Neural progenitor cell (in vitro differentiated cells): ENCODE data around the gene GAS2L1. TPM values are rescaled to one million over a fixed set of nuclear protein-coding genes. Genes with fewer than 3 reads are reported as not detected.
"Not testable (repeated sequence)": the region's sequence is repeated elsewhere in the genome, so short reads cannot be mapped to it uniquely, and the experiment has no call there.

Experiments used
- DNase-seq: peaks from one replicate; pipeline ENCODE4 v3.0.0-alpha.2; 2016; ENCODE audit warnings: low spot score
- H2AFZ ChIP-seq: fragments of 200-600 bp; sonication (generic); replicated peaks from 2 replicates; pipeline ENCODE4 v1.6.1; 2016; ENCODE audit warnings: antibody characterized with exemption
- H3F3A ChIP-seq: fragments of 200-600 bp; sonication (generic); 2 replicates; pipeline ENCODE4 v1.6.1; 2016; ENCODE audit warnings: antibody characterized with exemption, low read depth
- H3K27ac ChIP-seq: fragments of 200-600 bp; sonication (generic); 2 replicates; pipeline ENCODE4 v1.5.1; 2016; ENCODE audit warnings: mild to moderate bottlenecking
- H3K27me3 ChIP-seq: fragments of 200-600 bp; sonication (generic); 2 replicates; pipeline ENCODE4 v1.6.1; 2016; ENCODE audit warnings: mild to moderate bottlenecking, moderate library complexity
- H3K36me3 ChIP-seq: fragments of 200-600 bp; sonication (generic); 2 replicates; pipeline ENCODE4 v1.5.1; 2016
- H3K4me1 ChIP-seq: fragments of 200-600 bp; sonication (generic); 2 replicates; pipeline ENCODE4 v1.6.1; 2016; ENCODE audit warnings: mixed run types
- H3K4me2 ChIP-seq: fragments of 200-600 bp; sonication (generic); 2 replicates; pipeline ENCODE4 v1.6.1; 2016
- H3K4me3 ChIP-seq: fragments of 200-600 bp; sonication (generic); 2 replicates; pipeline ENCODE4 v1.5.1; 2016
- H3K79me2 ChIP-seq: fragments of 200-600 bp; sonication (generic); 2 replicates; pipeline ENCODE4 v1.6.1; 2016; ENCODE audit warnings: low read depth
- H3K9ac ChIP-seq: fragments of 200-600 bp; sonication (generic); 2 replicates; pipeline ENCODE4 v1.6.1; 2016
- H3K9me3 ChIP-seq: fragments of 200-600 bp; sonication (generic); 2 replicates; pipeline ENCODE4 v1.5.1; 2016; ENCODE audit warnings: low read depth
- H4K20me1 ChIP-seq: fragments of 200-600 bp; sonication (generic); 2 replicates; pipeline ENCODE4 v1.6.1; 2016; ENCODE audit warnings: low read depth
- H3K27ac Mint-ChIP-seq: 3 replicates; pipeline ENCODE4 v1.8.0; 2021; ENCODE audit warnings: mixed read lengths
- H3K27me3 Mint-ChIP-seq: 2 replicates; pipeline ENCODE4 v1.8.0; 2022; ENCODE audit warnings: low read depth, mild to moderate bottlenecking, inconsistent platforms, moderate library complexity, mixed read lengths; ENCODE audit not compliant: insufficient read depth
- H3K36me3 Mint-ChIP-seq: 3 replicates; pipeline ENCODE4 v1.8.0; 2021; ENCODE audit warnings: mixed read lengths
- H3K4me1 Mint-ChIP-seq: 3 replicates; pipeline ENCODE4 v1.8.0; 2021; ENCODE audit warnings: mixed read lengths
- H3K4me3 Mint-ChIP-seq: 3 replicates; pipeline ENCODE4 v1.8.0; 2021; ENCODE audit warnings: mild to moderate bottlenecking, moderate library complexity, mixed read lengths
- H3K9me3 Mint-ChIP-seq: 3 replicates; pipeline ENCODE4 v1.8.0; 2020; ENCODE audit warnings: mixed read lengths
- EZH2 ChIP-seq: fragments of 200-600 bp; sonication (generic); IDR thresholded peaks from 2 replicates; pipeline ENCODE4 v1.6.1; 2017; ENCODE audit warnings: antibody characterized with exemption, mild to moderate bottlenecking, moderate library complexity
- EZH2phosphoT487 ChIP-seq: fragments of 200-600 bp; sonication (generic); IDR thresholded peaks from 2 replicates; pipeline ENCODE4 v1.6.1; 2017; ENCODE audit warnings: antibody characterized with exemption
- total RNA-seq: library from RNA; depleted of rRNA; stranded (reverse); fragments of >200 nt; gene quantifications from 2 replicates; pipeline ENCODE4 v1.2.3, GENCODE V29; 2015; ENCODE audit warnings: low replicate concordance
- TF ChIP-seq, protein P1 (sequence below): fragments of 200-600 bp; sonication (generic); IDR thresholded peaks from 2 replicates; pipeline ENCODE4 v1.5.1; 2017; ENCODE audit warnings: antibody characterized with exemption, mild to moderate bottlenecking

Gene GAS2L1
- total RNA-seq, 1 donor from 2014 or later: 0.95 TPM

GRCh38 chr22:29343313-29343805, 36.9 kb downstream of the GAS2L1 start:
- Histone ChIP-seq H4K20me1 (peaks cover 9% of the 10 kb centered on the region), H3K4me1 (peaks cover 6% of the 10 kb centered on the region), H3K27me3 (no peaks in the 10 kb centered on the region), H3K36me3 (no peaks in the 10 kb centered on the region), H3K9ac (no peak overlapping the region), H3F3A (no peaks in the 10 kb centered on the region), H3K4me2 (no peak overlapping the region), H3K4me3 (no peak overlapping the region), H3K27ac (no peak overlapping the region), H2AFZ (no peak overlapping the region), H3K79me2 (no peaks in the 10 kb centered on the region), H3K9me3 (no peaks in the 10 kb centered on the region)
- peak; percentile 18 for DNase-seq
- TF ChIP-seq EZH2 (no peak), EZH2phosphoT487 (no peak)
- TF ChIP-seq, protein P1, sequence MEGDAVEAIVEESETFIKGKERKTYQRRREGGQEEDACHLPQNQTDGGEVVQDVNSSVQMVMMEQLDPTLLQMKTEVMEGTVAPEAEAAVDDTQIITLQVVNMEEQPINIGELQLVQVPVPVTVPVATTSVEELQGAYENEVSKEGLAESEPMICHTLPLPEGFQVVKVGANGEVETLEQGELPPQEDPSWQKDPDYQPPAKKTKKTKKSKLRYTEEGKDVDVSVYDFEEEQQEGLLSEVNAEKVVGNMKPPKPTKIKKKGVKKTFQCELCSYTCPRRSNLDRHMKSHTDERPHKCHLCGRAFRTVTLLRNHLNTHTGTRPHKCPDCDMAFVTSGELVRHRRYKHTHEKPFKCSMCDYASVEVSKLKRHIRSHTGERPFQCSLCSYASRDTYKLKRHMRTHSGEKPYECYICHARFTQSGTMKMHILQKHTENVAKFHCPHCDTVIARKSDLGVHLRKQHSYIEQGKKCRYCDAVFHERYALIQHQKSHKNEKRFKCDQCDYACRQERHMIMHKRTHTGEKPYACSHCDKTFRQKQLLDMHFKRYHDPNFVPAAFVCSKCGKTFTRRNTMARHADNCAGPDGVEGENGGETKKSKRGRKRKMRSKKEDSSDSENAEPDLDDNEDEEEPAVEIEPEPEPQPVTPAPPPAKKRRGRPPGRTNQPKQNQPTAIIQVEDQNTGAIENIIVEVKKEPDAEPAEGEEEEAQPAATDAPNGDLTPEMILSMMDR: no peak
- peaks cover 7% of the 10 kb centered on the region for H3K27me3 Mint-ChIP-seq
- no peaks in the 10 kb centered on the region for H3K9me3 Mint-ChIP-seq
- no peak overlapping the region for H3K27ac Mint-ChIP-seq
- H3K36me3 Mint-ChIP-seq: peaks cover 22% of the 10 kb centered on the region
- H3K4me3 Mint-ChIP-seq: no peak overlapping the region
- H3K4me1 Mint-ChIP-seq: peaks cover 13% of the 10 kb centered on the region

GRCh38 chr22:29344137-29344536, 37.7 kb downstream of the GAS2L1 start:
- Histone ChIP-seq H3K4me3 (no peak overlapping the region), H4K20me1 (peaks cover 9% of the 10 kb centered on the region), H2AFZ (no peak overlapping the region), H3K27me3 (no peaks in the 10 kb centered on the region), H3K27ac (no peak overlapping the region), H3K9me3 (no peaks in the 10 kb centered on the region), H3K79me2 (no peaks in the 10 kb centered on the region), H3K9ac (no peak overlapping the region), H3K4me2 (no peak overlapping the region), H3K4me1 (peaks cover 6% of the 10 kb centered on the region), H3F3A (no peaks in the 10 kb centered on the region), H3K36me3 (no peaks in the 10 kb centered on the region)
- Mint-ChIP-seq H3K27ac (peak overlapping the region; percentile 5), H3K4me1 (peaks cover 13% of the 10 kb centered on the region), H3K36me3 (peaks cover 21% of the 10 kb centered on the region), H3K4me3 (no peak overlapping the region), H3K9me3 (no peaks in the 10 kb centered on the region), H3K27me3 (peaks cover 7% of the 10 kb centered on the region)
- TF ChIP-seq, protein P1: no peak
- TF ChIP-seq EZH2phosphoT487 (no peak), EZH2 (no peak)
- DNase-seq: no peak

DNA sequence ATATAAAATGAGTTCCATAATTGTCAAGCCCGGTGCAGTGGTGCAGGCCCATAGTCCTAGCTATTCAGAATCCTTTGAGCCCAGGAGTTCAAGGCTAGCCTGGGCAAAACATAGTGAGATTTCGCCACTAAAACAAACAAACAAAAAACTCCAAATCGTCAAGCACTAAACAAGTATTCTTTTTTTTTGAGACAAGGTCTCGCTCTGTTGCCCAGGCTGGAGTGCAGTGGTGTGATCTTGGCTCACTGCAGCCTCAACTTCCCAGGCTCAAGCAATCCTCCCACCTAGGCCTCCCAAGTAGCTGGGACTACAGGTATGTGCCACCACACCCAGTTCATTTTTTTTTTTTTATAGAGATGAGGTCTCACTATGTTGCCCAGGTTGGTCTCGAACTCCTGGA, 38.4 kb downstream of the GAS2L1 start:
- H3K27ac Mint-ChIP-seq, H3K9ac ChIP-seq, H3K27me3 Mint-ChIP-seq, H3K36me3 ChIP-seq, H3K4me3 ChIP-seq, H4K20me1 ChIP-seq, H3K27me3 ChIP-seq, H3K27ac ChIP-seq, H3F3A ChIP-seq, H3K9me3 Mint-ChIP-seq, H3K9me3 ChIP-seq, DNase-seq, H3K79me2 ChIP-seq, H3K4me1 ChIP-seq, H3K4me2 ChIP-seq, H2AFZ ChIP-seq, H3K4me3 Mint-ChIP-seq: not testable (repeated sequence)
- Mint-ChIP-seq H3K36me3 (peaks cover 16% of the 10 kb centered on the region), H3K4me1 (peaks cover 13% of the 10 kb centered on the region)

- Mint-ChIP-seq H3K9me3 (no peaks in the 10 kb centered on the region), H3K4me3 (no peak overlapping the region), H3K27ac (no peak overlapping the region), H3K36me3 (peaks cover 18% of the 10 kb centered on the region), H3K27me3 (peaks cover 7% of the 10 kb centered on the region), H3K4me1 (peaks cover 13% of the 10 kb centered on the region)
- H3K9me3 ChIP-seq: no peaks in the 10 kb centered on the region
- peaks cover 9% of the 10 kb centered on the region for H4K20me1 ChIP-seq
- H3K27me3 ChIP-seq: no peaks in the 10 kb centered on the region
- peaks cover 6% of the 10 kb centered on the region for H3K4me1 ChIP-seq
- DNase-seq: no peak
- H3K27ac ChIP-seq: peak overlapping the region; percentile 13
- H3K9ac ChIP-seq: peak overlapping the region; percentile 32
- no peak overlapping the region for H3K4me2 ChIP-seq
- no peak overlapping the region for H3K4me3 ChIP-seq
- no peak overlapping the region for H2AFZ ChIP-seq
- H3K79me2 ChIP-seq: no peaks in the 10 kb centered on the region
- TF ChIP-seq EZH2phosphoT487 (no peak), EZH2 (no peak)
- TF ChIP-seq, protein P1: no peak
- no peaks in the 10 kb centered on the region for H3F3A ChIP-seq
- no peaks in the 10 kb centered on the region for H3K36me3 ChIP-seq
These were observed 39.5 kb downstream of the GAS2L1 start for GRCh38 chr22:29345932-29346331.
